Kidney (tissue), 14 donors: ENCODE results near the gene DNMT3B. TPM values are rescaled to one million over a fixed set of nuclear protein-coding genes. Genes with fewer than 3 reads are reported as not detected.

ENCODE experiments used
- DNase-seq, 5 donors: peaks; one replicate each; pipeline ENCODE4 v3.0.0-alpha.2; 2013 to 2020
- FAIRE-seq: peaks from 2 replicates; lab custom pipeline; 2012; peaks lifted over from hg19 to GRCh38; lab: Jason Lieb, UNC
- H3K27ac ChIP-seq, 2 donors: one replicate each; pipeline ENCODE4 v1.7.0; 2013; ENCODE audit warnings: low read depth in 2 of 2, low read length in 2 of 2, inconsistent platforms in 1 of 2
- H3K27me3 ChIP-seq: one replicate; pipeline ENCODE4 v1.7.1; 2013; ENCODE audit warnings: low read length, inconsistent platforms; ENCODE audit not compliant: control insufficient read depth, insufficient read depth
- H3K36me3 ChIP-seq, 3 donors: one replicate each; pipeline versions ENCODE4 v1.7.0 to v1.7.1; 2013; ENCODE audit warnings: low read length in 3 of 3, control low read depth in 1 of 3, inconsistent platforms in 1 of 3; ENCODE audit not compliant: insufficient read depth in 3 of 3, control insufficient read depth in 2 of 3
- H3K4me1 ChIP-seq, 3 donors: one replicate each; pipeline versions ENCODE4 v1.7.0 to v1.7.1; 2013; ENCODE audit warnings: low read length in 3 of 3, inconsistent platforms in 1 of 3, low read depth in 1 of 3; ENCODE audit not compliant: control insufficient read depth in 2 of 3, insufficient read depth in 2 of 3
- H3K4me3 ChIP-seq, 3 donors: one replicate each; pipeline versions ENCODE4 v1.7.0 to v1.8.1; 2013; ENCODE audit warnings: low read length in 3 of 3, control low read depth in 1 of 3, inconsistent platforms in 1 of 3
- H3K9ac ChIP-seq, 3 donors: one replicate each; pipeline versions ENCODE4 v1.7.0 to v1.7.1; 2013; ENCODE audit warnings: low read length in 3 of 3, control low read depth in 1 of 3, inconsistent platforms in 1 of 3
- H3K9me3 ChIP-seq, 3 donors: one replicate each; pipeline versions ENCODE4 v1.7.0 to v1.7.1; 2013; ENCODE audit warnings: low read length in 3 of 3, control low read depth in 1 of 3, inconsistent platforms in 1 of 3; ENCODE audit not compliant: control insufficient read depth in 2 of 3, insufficient read depth in 1 of 3
- CTCF ChIP-seq: IDR thresholded peaks from 3 replicates; pipeline ENCODE4 v1.5.1; 2012; ENCODE audit warnings: mild to moderate bottlenecking, moderate library complexity, borderline replicate concordance; ENCODE audit not compliant: insufficient read depth; ENCODE audit errors: extremely low read depth
- intact Hi-C: fragments of 100-400 bp; cut with DNase I; formaldehyde crosslinking; loops from one replicate; pipeline ENCODE4 v1.11.1; 2022
- polyA plus RNA-seq: library from polyadenylated mRNA; stranded (reverse); fragments of 350-450 nt; fragmentation: Illumina TruSeq; extraction: RNeasy Lipid Tissue Mini Kit (QIAGEN cat#74804); gene quantifications from one replicate; pipeline ENCODE4 v1.2.3, GENCODE V29; 2014; ENCODE audit warnings: low read depth, low replicate concordance; ENCODE audit not compliant: insufficient read depth
- total RNA-seq: library from RNA; stranded (reverse); fragmentation: NEBNext Ultra II Directional; extraction: Animal tissue kit (Norgen Biotek cat#: 25700); gene quantifications from one replicate; pipeline ENCODE4 v1.2.1, GENCODE V29; 2021
- donor health status: control.
- donor health status: control.
- donor health status: control.
- donor health status: control.
- donor health status: control.
- donor health status: DM: yes; HTN: yes; CAD: no.
- donor health status: Normal renal cell carcinoma (clear cell type).

The DNMT3B gene
- total and polyA plus RNA-seq, 2 donors from 2014 or later = 1.2 to 2.9 TPM

GRCh38 chr20:32789896-32790750 is 27.9 kb downstream of the DNMT3B start:
- H3K4me3 ChIP-seq = no peak overlapping the region
- FAIRE-seq = no peak
- H3K36me3 ChIP-seq = peaks cover 0 to 6% (median 0%) of the 10 kb centered on the region in 3 donors
- H3K9me3 ChIP-seq = no peaks in the 10 kb centered on the region
- no peaks in the 10 kb centered on the region for H3K27me3 ChIP-seq
- intact Hi-C loops = no loop called here
- no peaks in the 10 kb centered on the region for H3K4me1 ChIP-seq
- no peak overlapping the region for H3K9ac ChIP-seq
- DNase-seq = peak; percentile 77 to 89 (median 82)
- TF ChIP-seq CTCF = peak; percentile 92
- H3K27ac ChIP-seq = no peak overlapping the region

- H3K4me3 ChIP-seq = no peak overlapping the region
- no peak for TF ChIP-seq CTCF
- no peak overlapping the region for H3K27ac ChIP-seq
- no peaks in the 10 kb centered on the region for H3K9me3 ChIP-seq
- intact Hi-C loops = no loop called here
- H3K9ac ChIP-seq = no peak overlapping the region
- FAIRE-seq (no peak), DNase-seq (no peak)
- H3K36me3 ChIP-seq = peaks cover 0 to 5% (median 0%) of the 10 kb centered on the region in 3 donors
- no peaks in the 10 kb centered on the region for H3K4me1 ChIP-seq
- H3K27me3 ChIP-seq = no peaks in the 10 kb centered on the region
Observed at GRCh38 chr20:32790751-32791057, 28.5 kb downstream of the DNMT3B start.

- no peak for FAIRE-seq
- DNase-seq = peak in 4 of 5 donors; percentile 33 to 69 (median 56)
- no peak overlapping the region for H3K27ac ChIP-seq
- no peak overlapping the region for H3K4me3 ChIP-seq
- no peaks in the 10 kb centered on the region for H3K4me1 ChIP-seq
- intact Hi-C loops = no loop called here
- no peaks in the 10 kb centered on the region for H3K27me3 ChIP-seq
- no peak overlapping the region for H3K9ac ChIP-seq
- TF ChIP-seq CTCF = no peak
- H3K36me3 ChIP-seq = peaks cover 0 to 10% (median 0%) of the 10 kb centered on the region in 3 donors
- no peaks in the 10 kb centered on the region for H3K9me3 ChIP-seq
Observed at GRCh38 chr20:32792316-32792715, 30.1 kb downstream of the DNMT3B start.
